AG08395 (cell line): ENCODE results near the gene TCF7L2.

ENCODE experiments used
- DNase-seq: peaks from one replicate; pipeline ENCODE4 v3.0.0; 2012; ENCODE audit warnings: mixed read lengths, low spot score

TCF7L2 gene

DNA sequence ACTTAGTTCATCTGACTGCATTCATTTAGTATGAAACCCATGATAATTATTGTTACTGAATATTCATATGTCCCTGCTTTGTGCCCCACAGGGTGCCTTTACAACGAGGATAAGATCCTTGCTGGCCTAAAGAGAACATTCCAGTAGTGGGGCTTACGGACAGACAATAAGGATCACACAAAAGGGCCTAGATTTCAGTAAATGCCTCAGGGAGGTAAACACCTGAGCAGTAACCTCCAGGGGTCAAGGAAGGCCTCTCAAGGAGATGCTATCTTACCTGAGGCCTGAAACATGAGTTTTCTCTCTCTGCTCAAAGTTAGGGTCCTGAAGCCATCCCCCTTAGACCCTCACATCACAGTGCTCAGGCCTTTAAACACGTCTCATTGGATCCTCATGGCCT is 228.7 kb downstream of the TCF7L2 start:
- DNase-seq: no peak

DNA sequence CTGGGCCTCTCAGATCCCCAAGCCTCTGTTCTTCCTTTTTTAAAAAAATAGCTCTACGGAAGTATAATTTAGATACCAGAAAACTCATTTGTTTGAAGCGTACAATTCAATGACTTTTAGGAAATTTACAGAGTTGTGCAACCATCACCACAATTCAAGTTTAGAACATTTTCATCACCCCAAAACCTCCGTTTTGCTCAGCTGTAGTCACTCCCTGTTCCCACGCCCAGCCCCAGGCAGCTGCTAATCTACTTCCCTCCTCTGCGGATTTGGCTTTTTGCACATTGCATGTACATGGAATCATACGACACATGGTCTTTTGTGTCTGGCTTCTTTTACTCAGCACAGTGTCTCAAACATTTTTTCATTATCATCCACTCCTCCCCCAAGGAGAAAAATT is 229.2 kb downstream of the TCF7L2 start:
- DNase-seq: no peak

DNA sequence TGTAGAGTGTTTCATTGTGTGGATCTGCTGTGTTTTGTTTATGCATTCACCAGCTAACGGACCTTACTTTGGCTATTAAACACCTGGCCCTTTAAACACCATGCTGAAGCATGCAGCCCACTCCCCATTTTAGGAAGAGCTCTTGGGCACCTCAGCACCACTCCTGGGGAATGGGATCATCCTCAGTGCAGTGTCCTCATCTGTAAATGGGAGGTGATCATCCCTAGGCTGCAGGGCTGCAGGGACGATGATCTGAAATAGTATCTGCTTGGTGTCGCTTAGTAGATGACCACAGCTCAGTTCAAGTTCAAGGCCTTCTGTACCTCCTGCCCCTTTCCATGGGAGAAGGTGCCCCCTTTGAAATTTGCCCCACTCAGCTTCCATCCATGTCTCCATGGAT is 229.9 kb downstream of the TCF7L2 start:
- no peak for DNase-seq

DNA sequence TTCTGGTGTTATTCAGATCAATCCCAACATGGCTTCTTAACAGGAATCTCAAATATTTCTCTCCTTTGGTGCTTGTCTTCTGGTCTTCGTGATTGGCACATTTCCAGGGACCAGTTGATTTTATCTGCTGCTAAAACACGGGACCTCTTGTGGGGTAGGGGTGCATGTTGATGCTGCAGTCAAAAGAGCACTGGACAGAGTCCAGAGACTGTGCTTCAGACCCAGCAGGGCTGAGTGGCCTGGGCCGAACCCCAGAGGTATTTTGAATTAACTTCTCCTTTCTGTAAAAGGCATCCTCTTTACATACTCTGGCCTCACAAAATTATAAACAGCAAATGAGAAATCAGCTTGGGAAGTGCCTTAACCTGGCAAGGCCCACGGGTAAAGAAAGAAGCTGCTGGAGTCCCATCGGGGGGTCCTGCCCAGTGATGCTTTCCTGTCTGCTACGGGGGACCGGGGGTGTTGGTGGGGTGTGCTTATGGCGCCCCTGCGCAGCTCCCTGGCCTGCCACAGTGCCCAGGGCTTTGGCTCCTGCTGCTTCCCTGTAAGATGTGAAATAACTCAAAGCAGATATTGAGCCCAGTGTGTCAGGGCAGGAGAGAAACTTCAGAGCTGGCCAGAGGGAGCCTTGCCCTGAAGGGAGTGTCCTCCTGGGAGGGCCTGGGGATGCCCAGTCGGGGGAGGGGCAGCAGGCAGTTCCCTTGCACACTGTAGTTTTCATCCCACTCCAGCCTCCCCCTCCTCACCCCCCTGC is 230.5 kb downstream of the TCF7L2 start:
- DNase-seq: no peak

DNA sequence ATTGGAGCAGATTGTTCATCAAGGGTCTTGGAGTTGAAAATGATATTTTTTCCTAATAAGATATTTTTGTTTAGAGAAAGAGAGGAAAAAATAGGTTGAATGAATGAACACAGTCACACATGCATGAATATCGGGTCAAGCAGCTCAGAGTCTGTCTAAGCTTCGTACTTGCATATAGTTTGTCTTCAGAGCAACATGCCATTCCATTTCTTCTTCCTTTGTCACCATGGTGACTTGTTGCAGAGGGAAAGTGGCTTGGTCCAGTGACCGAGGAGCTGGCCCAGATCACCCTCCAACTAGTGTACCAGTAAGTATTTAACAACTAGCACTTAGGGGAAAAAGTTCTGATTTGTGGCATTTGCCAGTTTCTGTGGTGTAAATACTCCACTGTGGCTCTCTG is 232.1 kb downstream of the TCF7L2 start:
- DNase-seq: no peak

DNA sequence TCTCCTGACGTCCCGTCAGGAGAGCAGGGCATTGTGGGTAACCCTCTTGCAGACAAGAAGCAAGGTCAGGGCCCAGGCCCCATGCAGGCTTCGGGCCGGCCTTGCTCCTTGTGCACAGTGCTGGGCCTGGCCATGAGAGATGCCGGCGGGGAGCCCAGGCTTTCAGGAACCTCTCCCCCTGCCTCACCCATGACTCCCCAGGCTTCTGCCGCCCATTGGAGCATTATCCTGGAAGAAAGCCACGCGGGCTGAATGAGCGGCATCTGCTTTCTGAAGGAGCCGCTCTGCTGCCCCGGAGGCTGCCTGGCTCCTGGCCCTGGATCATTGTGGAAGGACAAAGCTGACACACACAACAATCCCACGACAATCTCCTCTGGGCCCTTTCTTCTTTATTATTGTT is 233.5 kb downstream of the TCF7L2 start:
- DNase-seq: no peak

DNA sequence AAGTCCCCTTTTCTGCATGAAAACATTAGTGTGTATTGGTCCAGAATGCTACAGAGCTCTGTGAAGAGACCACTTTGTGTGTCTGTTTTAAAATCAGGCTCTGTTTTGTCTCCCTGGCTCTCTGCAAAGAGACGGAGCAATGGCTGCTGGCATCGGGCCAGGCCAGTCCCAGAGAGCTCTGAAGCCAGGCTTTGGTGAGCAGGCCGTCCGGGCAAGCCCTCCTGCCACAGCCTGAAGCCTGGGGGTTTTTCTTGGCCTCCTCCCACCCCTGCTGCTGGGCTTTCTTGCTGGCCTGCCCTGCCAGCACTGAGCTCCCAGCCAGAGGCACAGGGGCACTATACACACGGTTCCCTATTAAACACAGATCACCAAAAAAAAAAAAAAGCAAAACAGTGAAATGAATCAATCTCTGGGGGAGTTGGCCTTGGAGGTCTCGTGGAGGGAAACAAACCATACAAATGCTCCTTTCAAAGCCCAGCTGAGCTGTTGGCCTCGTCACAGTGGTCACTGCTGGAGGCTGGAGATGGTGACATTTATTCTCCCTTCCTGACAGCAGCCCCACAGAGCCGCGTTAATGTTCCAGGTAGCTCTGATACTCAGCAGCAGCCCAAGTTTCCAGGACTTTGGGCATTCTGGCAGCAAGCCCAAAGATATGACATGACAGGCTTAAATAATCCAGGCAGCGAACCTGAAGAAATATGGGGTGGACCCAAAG is 237.2 kb downstream of the TCF7L2 start:
- no peak for DNase-seq

DNA sequence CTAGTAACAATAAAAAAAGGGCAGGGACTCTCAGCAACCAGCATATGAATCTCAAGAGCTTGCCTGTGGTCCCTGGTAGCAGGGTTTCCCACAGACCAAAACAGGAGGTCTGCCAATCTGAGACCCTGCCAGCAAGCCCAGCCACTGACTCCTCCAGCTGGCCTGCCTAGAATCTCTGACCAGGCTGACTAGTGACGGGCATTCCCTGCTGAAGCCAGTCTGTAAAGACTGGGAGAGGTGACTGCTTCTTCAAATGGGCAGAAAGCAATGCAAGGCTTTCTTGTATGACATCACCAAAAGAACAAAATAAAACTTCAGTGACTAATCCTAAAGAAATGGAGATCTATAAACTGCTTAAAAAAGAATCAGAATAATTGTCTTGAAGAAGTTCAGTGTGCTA is 249.4 kb downstream of the TCF7L2 start:
- peak; percentile 32 for DNase-seq

DNA sequence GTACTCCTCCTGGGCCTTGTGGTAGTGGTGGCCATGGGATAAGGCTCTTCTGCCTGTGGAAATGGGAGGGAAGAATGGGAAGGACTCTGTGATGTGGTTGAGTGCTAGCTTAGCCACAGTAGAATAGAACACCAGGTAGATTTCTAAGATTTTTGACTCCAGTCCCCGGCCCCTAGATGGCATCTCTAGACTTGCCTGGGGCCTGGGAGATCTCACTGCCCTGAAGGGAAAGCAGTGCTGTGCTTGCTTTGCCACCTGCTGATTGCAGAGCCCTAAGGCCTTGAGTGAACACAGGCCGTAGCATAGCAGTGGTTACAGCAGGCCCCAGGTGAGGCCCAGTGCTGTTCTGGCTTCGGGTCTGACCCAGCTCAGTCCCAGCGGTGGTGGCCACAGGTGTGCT is 252.0 kb downstream of the TCF7L2 start:
- no peak for DNase-seq

DNA sequence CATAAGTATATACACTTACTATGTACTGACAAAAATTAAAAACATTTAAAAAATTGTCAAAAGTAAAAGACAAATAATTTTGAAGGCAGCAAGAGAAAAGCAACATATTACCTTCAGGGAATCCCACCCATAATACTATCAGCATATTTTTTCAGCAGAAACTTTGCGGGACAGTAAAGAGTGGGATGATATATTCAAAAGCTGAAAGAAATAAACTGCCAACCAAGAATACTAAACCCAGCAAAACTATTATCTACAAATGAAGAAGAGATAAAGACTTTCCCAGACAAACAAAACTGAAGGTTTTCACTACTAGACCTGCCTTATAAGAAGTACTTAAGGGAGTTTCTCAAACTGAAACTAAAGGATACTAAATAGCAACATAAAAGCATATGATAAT is 257.9 kb downstream of the TCF7L2 start:
- DNase-seq: no peak

DNA sequence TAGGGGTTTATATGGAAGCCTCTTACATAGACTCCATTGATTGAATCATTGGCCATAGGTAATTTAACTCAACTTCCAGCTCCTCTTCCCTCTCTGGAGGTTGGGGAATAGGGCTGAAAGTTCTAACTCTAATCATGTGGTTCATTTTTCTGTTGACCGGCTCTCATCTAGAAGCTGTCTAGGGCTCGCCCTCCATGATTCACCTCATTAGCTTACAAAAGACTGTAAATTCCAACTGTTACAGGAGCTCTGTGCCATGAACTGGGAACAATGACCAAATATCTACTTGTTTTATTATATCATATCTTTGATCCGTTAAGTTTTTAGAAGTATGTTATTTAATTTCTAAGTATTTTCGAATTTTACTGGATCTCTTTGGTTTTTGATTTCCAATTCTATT is 263.0 kb downstream of the TCF7L2 start:
- DNase-seq: no peak

DNA sequence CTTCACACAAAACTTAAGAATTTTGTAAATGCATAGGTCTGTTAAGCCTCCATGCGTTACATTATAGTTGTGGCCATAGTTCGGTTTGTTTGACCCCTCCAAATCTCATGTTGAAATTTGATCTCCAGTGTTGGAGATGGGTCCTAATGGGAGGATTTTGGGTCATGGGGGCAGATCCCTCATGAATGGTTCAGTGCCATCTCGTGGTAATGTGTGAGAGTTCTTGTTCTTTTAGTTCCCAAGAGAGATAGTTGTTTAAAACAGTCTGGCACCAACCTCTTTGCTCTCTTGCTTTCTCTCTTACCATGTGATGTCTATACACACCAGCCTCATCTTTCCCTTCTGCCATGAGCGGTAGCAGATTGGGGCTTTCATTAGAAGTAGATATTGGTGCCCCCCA is 264.3 kb downstream of the TCF7L2 start:
- DNase-seq: no peak

DNA sequence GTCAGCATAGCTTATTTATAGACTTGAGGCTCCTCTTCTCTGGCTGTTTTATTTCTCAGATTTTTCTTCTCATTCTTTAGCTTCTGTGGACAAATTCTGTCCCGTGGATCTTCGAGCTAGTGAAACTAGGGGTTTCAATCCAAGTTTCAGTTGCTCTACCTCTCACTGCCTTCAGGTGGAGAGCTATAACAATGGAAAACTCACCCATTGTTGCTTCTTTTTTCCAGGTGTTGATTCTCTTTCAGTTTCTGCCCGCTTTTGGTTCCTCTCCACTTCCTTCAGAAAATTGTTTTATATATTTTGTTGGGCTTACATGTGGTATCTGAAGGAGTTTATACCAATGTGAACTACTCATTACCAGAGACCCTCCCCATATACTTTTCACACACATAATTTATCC is 266.1 kb downstream of the TCF7L2 start:
- DNase-seq: no peak
